Cardiac muscle cell (in vitro differentiated cells and primary cell): ENCODE measurements around the gene TNNT2. TPM values are rescaled to one million over a fixed set of nuclear protein-coding genes. Genes with fewer than 3 reads are reported as not detected.
A peak's percentile ranks its signal among the peaks of the same experiment; 100 is the strongest.

ENCODE experiments used
- DNase-seq, 2 donors: peaks; one replicate each; pipeline versions ENCODE4 v3.0.0 to v3.0.0-alpha.2; 2010 to 2017; ENCODE audit warnings: low read depth in 1 of 2, low spot score in 1 of 2
- H3K27ac ChIP-seq: fragments of 200-600 bp; sonication (generic); 2 replicates; pipeline ENCODE4 v1.5.1; 2016
- H3K27me3 ChIP-seq: fragments of 200-600 bp; sonication (generic); 2 replicates; pipeline ENCODE4 v1.6.0; 2016; ENCODE audit warnings: control low read depth
- H3K36me3 ChIP-seq: fragments of 200-600 bp; sonication (generic); 2 replicates; pipeline ENCODE4 v1.5.1; 2016; ENCODE audit warnings: control low read depth
- H3K4me1 ChIP-seq: fragments of 200-600 bp; sonication (generic); 2 replicates; pipeline ENCODE4 v1.8.1; 2017; ENCODE audit warnings: low read depth, mild to moderate bottlenecking, mixed run types
- H3K4me3 ChIP-seq: fragments of 200-600 bp; sonication (generic); 2 replicates; pipeline ENCODE4 v1.5.1; 2016; ENCODE audit warnings: mild to moderate bottlenecking
- H3K9me3 ChIP-seq: fragments of 200-600 bp; sonication (generic); 2 replicates; pipeline ENCODE4 v1.5.1; 2017; ENCODE audit warnings: low read depth, mild to moderate bottlenecking, control low read depth
- CTCF ChIP-seq: IDR thresholded peaks from 2 replicates; pipeline ENCODE4 v1.5.1; 2012; ENCODE audit warnings: low read depth, mild to moderate bottlenecking, low read length
- polyA plus RNA-seq: library from polyadenylated mRNA; unstranded; fragments of >200 nt; fragmentation: Nextera tagmentation; extraction: Ambion mirVana; gene quantifications from 2 replicates; pipeline ENCODE4 v1.2.1, GENCODE V29; 2016
- total RNA-seq: library from RNA; depleted of rRNA; stranded (reverse); fragments of >200 nt; gene quantifications from 2 replicates; pipeline ENCODE4 v1.2.3, GENCODE V29; 2016

The TNNT2 gene
- total and polyA plus RNA-seq, 2 experiments from 2014 or later = 7,232 to 9,291 TPM

- H3K4me3 ChIP-seq = no peak overlapping the region
- DNase-seq = no peak
- no peaks in the 10 kb centered on the region for H3K36me3 ChIP-seq
- no peak overlapping the region for H3K27ac ChIP-seq
- no peaks in the 10 kb centered on the region for H3K9me3 ChIP-seq
- no peaks in the 10 kb centered on the region for H3K27me3 ChIP-seq
- H3K4me1 ChIP-seq = peaks cover 36% of the 10 kb centered on the region
- no peak for TF ChIP-seq CTCF
Measured at GRCh38 chr1:201331166-201331565, 46.3 kb downstream of the TNNT2 start.

GRCh38 chr1:201330541-201330940 lies 46.9 kb downstream of the TNNT2 start:
- Histone ChIP-seq H3K36me3 (no peaks in the 10 kb centered on the region), H3K9me3 (no peaks in the 10 kb centered on the region), H3K4me1 (peaks cover 36% of the 10 kb centered on the region), H3K27ac (peak overlapping the region; percentile 84), H3K27me3 (no peaks in the 10 kb centered on the region), H3K4me3 (no peak overlapping the region)
- no peak for DNase-seq
- no peak for TF ChIP-seq CTCF

- no peak for DNase-seq
- TF ChIP-seq CTCF = no peak
- Histone ChIP-seq H3K36me3 (no peaks in the 10 kb centered on the region), H3K9me3 (no peaks in the 10 kb centered on the region), H3K4me1 (peaks cover 36% of the 10 kb centered on the region), H3K4me3 (no peak overlapping the region), H3K27ac (peak overlapping the region; percentile 84), H3K27me3 (no peaks in the 10 kb centered on the region)
Measured at GRCh38 chr1:201329801-201330200, 47.7 kb downstream of the TNNT2 start.

- Histone ChIP-seq H3K4me3 (no peak overlapping the region), H3K36me3 (no peaks in the 10 kb centered on the region), H3K27ac (peak overlapping the region; percentile 84), H3K27me3 (no peaks in the 10 kb centered on the region), H3K9me3 (no peaks in the 10 kb centered on the region), H3K4me1 (peaks cover 36% of the 10 kb centered on the region)
- DNase-seq = peak; percentile 44 to 66
- no peak for TF ChIP-seq CTCF
Measured at GRCh38 chr1:201329286-201329685, 48.2 kb downstream of the TNNT2 start.

GRCh38 chr1:201328576-201328975 lies 48.9 kb downstream of the TNNT2 start:
- no peaks in the 10 kb centered on the region for H3K9me3 ChIP-seq
- peaks cover 36% of the 10 kb centered on the region for H3K4me1 ChIP-seq
- H3K27me3 ChIP-seq = no peaks in the 10 kb centered on the region
- no peak for TF ChIP-seq CTCF
- peak overlapping the region; percentile 84 for H3K27ac ChIP-seq
- no peaks in the 10 kb centered on the region for H3K36me3 ChIP-seq
- peak in 1 of 2 donors; percentile 45 for DNase-seq
- no peak overlapping the region for H3K4me3 ChIP-seq
